Karpas-422 (cell line): ENCODE measurements around the gene ZGLP1. TPM values are rescaled to one million over a fixed set of nuclear protein-coding genes. Genes with fewer than 3 reads are reported as not detected.

Experiments
- DNase-seq: peaks from one replicate; pipeline ENCODE4 v3.0.0-alpha.2; 2015
- H2AFZ ChIP-seq: fragments of 200-600 bp; sonication (generic); 2 replicates; pipeline ENCODE4 v1.6.1; 2014; ENCODE audit warnings: antibody characterized with exemption, low read length, mixed read lengths
- H3K27ac ChIP-seq: fragments of 200-600 bp; sonication (generic); 2 replicates; pipeline ENCODE4 v1.5.1; 2014; ENCODE audit warnings: mild to moderate bottlenecking, low read length, moderate library complexity
- H3K27me3 ChIP-seq: fragments of 200-600 bp; sonication (generic); 2 replicates; pipeline ENCODE4 v1.6.1; 2014; ENCODE audit warnings: low read length, mixed read lengths
- H3K36me3 ChIP-seq: fragments of 200-600 bp; sonication (generic); 2 replicates; pipeline ENCODE4 v1.6.1; 2014; ENCODE audit warnings: low read length, mixed read lengths; ENCODE audit not compliant: insufficient read depth
- H3K4me1 ChIP-seq: fragments of 200-600 bp; sonication (generic); 2 replicates; pipeline ENCODE4 v1.6.1; 2014; ENCODE audit warnings: mild to moderate bottlenecking, low read length, mixed read lengths
- H3K4me2 ChIP-seq: fragments of 200-600 bp; sonication (generic); 2 replicates; pipeline ENCODE4 v1.6.1; 2014; ENCODE audit warnings: low read length, low read depth, mild to moderate bottlenecking; ENCODE audit not compliant: poor library complexity, severe bottlenecking
- H3K4me3 ChIP-seq: fragments of 200-600 bp; sonication (generic); 2 replicates; pipeline ENCODE4 v1.5.1; 2014; ENCODE audit warnings: mild to moderate bottlenecking, antibody characterized with exemption, low read length, mixed read lengths
- H3K79me2 ChIP-seq: fragments of 200-600 bp; sonication (generic); 2 replicates; pipeline ENCODE4 v1.6.1; 2014; ENCODE audit warnings: mild to moderate bottlenecking, low read length, mixed read lengths
- H3K9ac ChIP-seq: fragments of 200-600 bp; sonication (generic); 2 replicates; pipeline ENCODE4 v1.6.0; 2014; ENCODE audit warnings: low read length
- H3K9me2 ChIP-seq: fragments of 200-600 bp; sonication (generic), shearing (Covaris generic); replicated peaks from 2 replicates; pipeline ENCODE4 v1.6.0; 2014; ENCODE audit warnings: mild to moderate bottlenecking, low read length, moderate library complexity; ENCODE audit not compliant: insufficient read depth
- H3K9me3 ChIP-seq: fragments of 300-700, 200-600 bp; sonication (generic); 2 replicates; pipeline ENCODE4 v1.6.1; 2014; ENCODE audit warnings: low read length, mixed read lengths
- H4K20me1 ChIP-seq: fragments of 200-600 bp; sonication (generic); 2 replicates; pipeline ENCODE4 v1.6.1; 2014; ENCODE audit warnings: mild to moderate bottlenecking, antibody characterized with exemption, low read length, low read depth; ENCODE audit not compliant: insufficient read depth
- total RNA-seq: library from RNA; depleted of rRNA; stranded (reverse); fragments of >200 nt; shearing (Covaris generic); gene quantifications from 2 replicates; pipeline ENCODE4 v1.2.3, GENCODE V29; 2014; ENCODE audit warnings: low replicate concordance; rRNA removed

ZGLP1 gene
- total RNA-seq: 5.3 and 7.1 TPM in 2 replicates

- no peak within 1 kb of the TSS for H3K27ac ChIP-seq
- no peaks in the 10 kb centered on the region for H3K27me3 ChIP-seq
- no peaks in the 10 kb centered on the region for H3K9me2 ChIP-seq
- no peak for DNase-seq
- no peaks in the 10 kb centered on the region for H3K36me3 ChIP-seq
- no peak within 1 kb of the TSS for H3K9ac ChIP-seq
- peaks cover under 1% of the 10 kb centered on the region; the same call in 1 of the 2 replicates for H3K79me2 ChIP-seq
- H3K9me3 ChIP-seq: no peaks in the 10 kb centered on the region
- H3K4me1 ChIP-seq: peaks cover under 1% of the 10 kb centered on the region; the same call in 1 of the 2 replicates
- H4K20me1 ChIP-seq: no peaks in the 10 kb centered on the region
- H3K4me2 ChIP-seq: no peak within 1 kb of the TSS
- no peak within 1 kb of the TSS for H3K4me3 ChIP-seq
- H2AFZ ChIP-seq: no peak within 1 kb of the TSS
These were observed at the start of gene ZGLP1 for GRCh38 chr19:10309423-10309822. TSS of gene ZGLP1 (minus strand) at chr19:10309815.

GRCh38 chr19:10356431-10356830 lies 46.8 kb upstream of the ZGLP1 start:
- Histone ChIP-seq H3K4me3 (no peak overlapping the region), H3K27ac (no peak overlapping the region), H3K9me2 (no peaks in the 10 kb centered on the region), H4K20me1 (no peaks in the 10 kb centered on the region), H3K9ac (no peak overlapping the region), H3K4me1 (no peaks in the 10 kb centered on the region), H3K79me2 (no peaks in the 10 kb centered on the region), H3K9me3 (no peaks in the 10 kb centered on the region), H2AFZ (no peak overlapping the region), H3K27me3 (no peaks in the 10 kb centered on the region), H3K4me2 (no peak overlapping the region), H3K36me3 (peaks cover 21% of the 10 kb centered on the region)
- DNase-seq: no peak

- H3K36me3 ChIP-seq: peaks cover 21% of the 10 kb centered on the region
- H3K4me3 ChIP-seq: no peak overlapping the region
- H3K27me3 ChIP-seq: no peaks in the 10 kb centered on the region
- H3K9ac ChIP-seq: no peak overlapping the region
- H3K27ac ChIP-seq: no peak overlapping the region
- no peaks in the 10 kb centered on the region for H3K9me3 ChIP-seq
- H4K20me1 ChIP-seq: no peaks in the 10 kb centered on the region
- DNase-seq: peak; percentile 83
- no peaks in the 10 kb centered on the region for H3K79me2 ChIP-seq
- no peak overlapping the region for H2AFZ ChIP-seq
- no peak overlapping the region for H3K4me2 ChIP-seq
- no peaks in the 10 kb centered on the region for H3K4me1 ChIP-seq
- no peaks in the 10 kb centered on the region for H3K9me2 ChIP-seq
These were observed 44.3 kb upstream of the ZGLP1 start for GRCh38 chr19:10353793-10354391.

GRCh38 chr19:10352764-10353671 lies 43.4 kb upstream of the ZGLP1 start:
- Histone ChIP-seq H2AFZ (no peak overlapping the region), H3K27ac (no peak overlapping the region), H3K9ac (no peak overlapping the region), H3K9me2 (no peaks in the 10 kb centered on the region), H3K79me2 (no peaks in the 10 kb centered on the region), H4K20me1 (no peaks in the 10 kb centered on the region), H3K4me2 (no peak overlapping the region), H3K4me3 (no peak overlapping the region), H3K4me1 (no peaks in the 10 kb centered on the region), H3K27me3 (no peaks in the 10 kb centered on the region), H3K36me3 (peaks cover 21% of the 10 kb centered on the region), H3K9me3 (no peaks in the 10 kb centered on the region)
- no peak for DNase-seq

GRCh38 chr19:10346509-10346908 lies 36.9 kb upstream of the ZGLP1 start:
- H3K9me3 ChIP-seq: no peaks in the 10 kb centered on the region
- no peak overlapping the region for H2AFZ ChIP-seq
- H3K27me3 ChIP-seq: no peaks in the 10 kb centered on the region
- H3K36me3 ChIP-seq: no peaks in the 10 kb centered on the region
- H3K4me3 ChIP-seq: no peak overlapping the region
- H3K4me1 ChIP-seq: no peaks in the 10 kb centered on the region
- no peaks in the 10 kb centered on the region for H3K79me2 ChIP-seq
- H4K20me1 ChIP-seq: no peaks in the 10 kb centered on the region
- H3K4me2 ChIP-seq: no peak overlapping the region
- no peak overlapping the region for H3K9ac ChIP-seq
- no peak overlapping the region for H3K27ac ChIP-seq
- DNase-seq: no peak
- no peaks in the 10 kb centered on the region for H3K9me2 ChIP-seq

GRCh38 chr19:10344780-10345179 lies 35.2 kb upstream of the ZGLP1 start:
- H2AFZ ChIP-seq: no peak overlapping the region
- H3K36me3 ChIP-seq: no peaks in the 10 kb centered on the region
- H3K27ac ChIP-seq: no peak overlapping the region
- no peaks in the 10 kb centered on the region for H3K79me2 ChIP-seq
- no peaks in the 10 kb centered on the region for H3K27me3 ChIP-seq
- no peaks in the 10 kb centered on the region for H3K9me3 ChIP-seq
- H4K20me1 ChIP-seq: no peaks in the 10 kb centered on the region
- H3K4me3 ChIP-seq: no peak overlapping the region
- H3K9me2 ChIP-seq: no peaks in the 10 kb centered on the region
- H3K9ac ChIP-seq: no peak overlapping the region
- H3K4me2 ChIP-seq: no peak overlapping the region
- peaks cover 3% of the 10 kb centered on the region for H3K4me1 ChIP-seq
- no peak for DNase-seq

- H3K79me2 ChIP-seq: peaks cover 8% of the 10 kb centered on the region
- DNase-seq: no peak
These were observed 33.9 kb upstream of the ZGLP1 start for GRCh38 chr19:10343495-10343894.

GRCh38 chr19:10339977-10340376 lies 30.4 kb upstream of the ZGLP1 start:
- H3K79me2 ChIP-seq: peaks cover 11% of the 10 kb centered on the region
- H3K27ac ChIP-seq: peak overlapping the region; percentile 57
- no peaks in the 10 kb centered on the region for H3K27me3 ChIP-seq
- no peaks in the 10 kb centered on the region for H3K36me3 ChIP-seq
- H3K9ac ChIP-seq: peak overlapping the region; percentile 86
- H3K9me2 ChIP-seq: no peaks in the 10 kb centered on the region
- H4K20me1 ChIP-seq: no peaks in the 10 kb centered on the region
- peak overlapping the region; percentile 95 for H2AFZ ChIP-seq
- peak overlapping the region; percentile 91 for H3K4me2 ChIP-seq
- peak overlapping the region; percentile 89 for H3K4me3 ChIP-seq
- no peak for DNase-seq
- no peaks in the 10 kb centered on the region for H3K9me3 ChIP-seq
- peaks cover 28% of the 10 kb centered on the region for H3K4me1 ChIP-seq

More at GRCh38 chr19:10343495-10343894, 33.9 kb upstream of the ZGLP1 start:
- H3K9me3 ChIP-seq: no peaks in the 10 kb centered on the region
- H3K4me1 ChIP-seq: peaks cover 14% of the 10 kb centered on the region
- H3K4me3 ChIP-seq: no peak overlapping the region
- no peaks in the 10 kb centered on the region for H3K36me3 ChIP-seq
- H3K9me2 ChIP-seq: no peaks in the 10 kb centered on the region
- H3K9ac ChIP-seq: no peak overlapping the region
- H3K27ac ChIP-seq: no peak overlapping the region
- H4K20me1 ChIP-seq: no peaks in the 10 kb centered on the region
- H2AFZ ChIP-seq: no peak overlapping the region
- H3K27me3 ChIP-seq: no peaks in the 10 kb centered on the region
- no peak overlapping the region for H3K4me2 ChIP-seq
